H1 (cell line): ENCODE data around the gene NABP1. TPM values are rescaled to one million over a fixed set of nuclear protein-coding genes. Genes with fewer than 3 reads are reported as not detected.

Experiments
- SP4 ChIP-seq: IDR thresholded peaks from 2 replicates; pipeline ENCODE4 v1.6.1; 2012; ENCODE audit warnings: low read length, inconsistent platforms
- polyA plus RNA-seq, 7 experiments: library from polyadenylated mRNA; depleted of rRNA in 3 of 7; stranded (reverse) in 5 of 7; unstranded in 2 of 7; fragments of >200 nt in 5 of 7; fragments of 200-250 nt in 2 of 7; gene quantifications; 1 replicate in 5 of 7; 2 replicates in 1 of 7; 4 replicates in 1 of 7; pipeline versions ENCODE4 v1.2.1 to v1.2.3, GENCODE V29; 2011 to 2013; ENCODE audit warnings: missing spikeins in 2 of 7, mixed read lengths in 2 of 7
- total RNA-seq: library from RNA; stranded (reverse); fragmentation: NEBNext Ultra II Directional; extraction: Animal tissue kit (Norgen Biotek cat#: 25700); gene quantifications from 2 replicates; pipeline ENCODE4 v1.2.1, GENCODE V29; 2021

NABP1 gene
- total and polyA plus RNA-seq, 2 of the 8 experiments (the other 6 are each of a cell fraction or from before 2014, with no cell fraction given) = 0.63 to 4.8 TPM

GRCh38 chr2:191680639-191681038, 2.7 kb downstream of the NABP1 start (continued):
- TF ChIP-seq SP4 = no peak
